ENCODE data around the gene MCRIP1. TPM values are rescaled to one million over a fixed set of nuclear protein-coding genes. Genes with fewer than 3 reads are reported as not detected.

The MCRIP1 gene
- total RNA-seq, 2 donors from 2014 or later, result 164 to 183 TPM

- H3K36me3 ChIP-seq (ENCODE audit: control insufficient read depth, insufficient read depth, low read length), result peaks cover 20% of the 10 kb centered on the region
- H3K9me3 ChIP-seq (ENCODE audit: control insufficient read depth, low read length), result no peaks in the 10 kb centered on the region
- 0% methylated on average over 2 to 61 of the region's 64 CpGs for WGBS, 2 experiments (ENCODE audit: insufficient coverage in 1 of 2, insufficient read length in 1 of 2)
- peaks cover 3% of the 10 kb centered on the region for H3K36me3 Mint-ChIP-seq (ENCODE audit: low read depth)
- peak within 1 kb of the TSS; percentile 92 for H3K27ac ChIP-seq (ENCODE audit: low read depth, low read length)
- peak within 1 kb of the TSS; percentile 92 for H3K4me3 ChIP-seq (ENCODE audit: low read length)
- H3K27me3 Mint-ChIP-seq (ENCODE audit: insufficient read depth), result no peaks in the 10 kb centered on the region
- peak within 1 kb of the TSS; percentile 89 for H3K27ac Mint-ChIP-seq
- peaks cover 6% of the 10 kb centered on the region for H3K4me1 Mint-ChIP-seq
- H3K9ac ChIP-seq (ENCODE audit: extremely low read depth, low read length, poor library complexity, severe bottlenecking), result peak within 1 kb of the TSS; percentile 89
- H3K4me3 Mint-ChIP-seq, result peak within 1 kb of the TSS; percentile 77
- H3K9me3 Mint-ChIP-seq, result no peaks in the 10 kb centered on the region
- no peak for TF ChIP-seq CTCF (conservative IDR thresholded peaks at IDR 0.05)
- no peak for DNase-seq
- no peaks in the 10 kb centered on the region for H3K27me3 ChIP-seq (ENCODE audit: control insufficient read depth, insufficient read depth, low read length, poor library complexity, severe bottlenecking)
- H3K4me1 ChIP-seq (ENCODE audit: control insufficient read depth, insufficient read depth, low read length), result no peaks in the 10 kb centered on the region
These were observed 37.9 kb upstream of the MCRIP1 start, which contains the start of gene ARHGDIA for GRCh38 chr17:81870981-81871386. ARHGDIA (minus strand) TSS chr17:81871337; CDS start chr17:81869930, 1,407 bp downstream.

- peaks cover 6% of the 10 kb centered on the region for H3K4me1 Mint-ChIP-seq
- Histone ChIP-seq H3K9ac (ENCODE audit: extremely low read depth, low read length, poor library complexity, severe bottlenecking) (peak overlapping the region; percentile 68), H3K9me3 (ENCODE audit: control insufficient read depth, low read length) (no peaks in the 10 kb centered on the region), H3K27ac (ENCODE audit: low read depth, low read length) (peak overlapping the region; percentile 24), H3K36me3 (ENCODE audit: control insufficient read depth, insufficient read depth, low read length) (peaks cover 26% of the 10 kb centered on the region), H3K4me1 (ENCODE audit: control insufficient read depth, insufficient read depth, low read length) (no peaks in the 10 kb centered on the region), H3K4me3 (ENCODE audit: low read length) (peak overlapping the region; percentile 92), H3K27me3 (ENCODE audit: control insufficient read depth, insufficient read depth, low read length, poor library complexity, severe bottlenecking) (no peaks in the 10 kb centered on the region)
- H3K27me3 Mint-ChIP-seq (ENCODE audit: insufficient read depth), result no peaks in the 10 kb centered on the region
- WGBS, 2 experiments (ENCODE audit: insufficient coverage in 1 of 2, insufficient read length in 1 of 2), result 3 to 4% methylated on average over 33 to 65 of the region's 65 CpGs
- peak overlapping the region; percentile 73 for H3K4me3 Mint-ChIP-seq
- H3K9me3 Mint-ChIP-seq, result no peaks in the 10 kb centered on the region
- H3K27ac Mint-ChIP-seq, result peak overlapping the region; percentile 88
- H3K36me3 Mint-ChIP-seq (ENCODE audit: low read depth), result peaks cover 8% of the 10 kb centered on the region
- peak; percentile 79 for DNase-seq
- no peak for TF ChIP-seq CTCF (conservative IDR thresholded peaks at IDR 0.05)
These were observed 37.3 kb upstream of the MCRIP1 start for GRCh38 chr17:81870131-81870980.

GRCh38 chr17:81869221-81870130 lies 36.4 kb upstream of the MCRIP1 start:
- WGBS, 2 experiments (ENCODE audit: insufficient coverage in 1 of 2, insufficient read length in 1 of 2), result 52 to 60% methylated on average over 33 to 51 of the region's 52 CpGs
- H3K27me3 Mint-ChIP-seq (ENCODE audit: insufficient read depth), result no peaks in the 10 kb centered on the region
- Histone ChIP-seq H3K27me3 (ENCODE audit: control insufficient read depth, insufficient read depth, low read length, poor library complexity, severe bottlenecking) (no peaks in the 10 kb centered on the region), H3K36me3 (ENCODE audit: control insufficient read depth, insufficient read depth, low read length) (peaks cover 35% of the 10 kb centered on the region), H3K4me3 (ENCODE audit: low read length) (peak overlapping the region; percentile 92), H3K27ac (ENCODE audit: low read depth, low read length) (peak overlapping the region; percentile 17), H3K4me1 (ENCODE audit: control insufficient read depth, insufficient read depth, low read length) (no peaks in the 10 kb centered on the region), H3K9ac (ENCODE audit: extremely low read depth, low read length, poor library complexity, severe bottlenecking) (peak overlapping the region; percentile 68), H3K9me3 (ENCODE audit: control insufficient read depth, low read length) (no peaks in the 10 kb centered on the region)
- peaks cover 6% of the 10 kb centered on the region for H3K4me1 Mint-ChIP-seq
- peak overlapping the region; percentile 73 for H3K4me3 Mint-ChIP-seq
- no peaks in the 10 kb centered on the region for H3K9me3 Mint-ChIP-seq
- TF ChIP-seq CTCF (conservative IDR thresholded peaks at IDR 0.05), result peak; percentile 99
- DNase-seq, result peak; percentile 92
- H3K27ac Mint-ChIP-seq, result peak overlapping the region; percentile 88
- H3K36me3 Mint-ChIP-seq (ENCODE audit: low read depth), result peaks cover 9% of the 10 kb centered on the region

Data from endodermal cell (in vitro differentiated cells).